HCT116 (cell line): ENCODE results near the gene NUP54. TPM values are rescaled to one million over a fixed set of nuclear protein-coding genes. Genes with fewer than 3 reads are reported as not detected.

Experiments used
- ATAC-seq: fragments of 200-7000 bp; cut with Tn5 transposase; 2 replicates; pipeline ENCODE4 v1.9.1; 2020; ENCODE audit warnings: mild to moderate bottlenecking, moderate library complexity
- BruUV-seq: library from RNA; stranded (reverse); fragments of 400-500 nt; replicated peaks from 2 replicates; lab custom pipeline; 2021; lab: Mats Ljungman, UMichigan
- CTCF ChIA-PET: fragments of 300-600 bp; sonication (Branson Sonifier 250); formaldehyde crosslinking; loops from one replicate; lab custom pipeline; 2021; ENCODE audit warnings: antibody characterized with exemption; lab: Charles Lee
- POLR2A ChIA-PET: fragments of 300-600, 350-600 bp; sonication (Branson Sonifier 250); formaldehyde crosslinking; loops from one replicate; lab custom pipeline; 2021; ENCODE audit warnings: antibody characterized with exemption; lab: Charles Lee
- RAD21 ChIA-PET, 2 experiments: fragments of 300-600 bp; sonication (Branson Sonifier 250); formaldehyde crosslinking; loops; one replicate each; lab custom pipeline; 2023; ENCODE audit warnings: low total read pairs in 2 of 2; ENCODE audit not compliant: uncharacterized antibody in 2 of 2, unreplicated experiment in 2 of 2, low non-redundant PET in 1 of 2; lab: Charles Lee
- DNase-seq: peaks from one replicate; pipeline ENCODE4 v3.0.0-alpha.2; 2010; ENCODE audit warnings: low read depth, low spot score
- H2AFZ ChIP-seq: fragments of 200-600 bp; shearing (Covaris generic), sonication (generic); 2 replicates; pipeline ENCODE4 v1.6.1; 2017; ENCODE audit warnings: low read depth, mixed run types, mixed read lengths, antibody characterized with exemption, low read length; ENCODE audit not compliant: poor library complexity, severe bottlenecking
- H3K27ac ChIP-seq: 2 replicates; pipeline ENCODE4 v1.5.1; 2012; ENCODE audit warnings: low read depth, low read length
- H3K27me3 ChIP-seq: fragments of 200-600 bp; sonication (generic); 2 replicates; pipeline ENCODE4 v1.6.1; 2016; ENCODE audit warnings: mixed run types, low read length, mixed read lengths; ENCODE audit not compliant: insufficient read depth
- H3K36me3 ChIP-seq, 2 experiments: fragments of 200-500 bp in 1 of 2; fragments of 200-600 bp in 1 of 2; sonication (Bioruptor generic) in 1 of 2; sonication (generic) in 1 of 2; 2 replicates each; pipeline versions ENCODE4 v1.5.1 to v1.6.1; 2014 to 2016; ENCODE audit warnings: low read length in 2 of 2, inconsistent platforms in 1 of 2, mixed read lengths in 1 of 2, mixed run types in 1 of 2; ENCODE audit not compliant: insufficient read depth in 2 of 2, control insufficient read depth in 1 of 2
- H3K4me1 ChIP-seq, 2 experiments: fragments of 200-600 bp in 1 of 2; sonication (generic) in 1 of 2; 2 replicates each; pipeline versions ENCODE4 v1.5.1 to v1.6.1; 2012 to 2017; ENCODE audit warnings: low read length in 2 of 2, inconsistent platforms in 1 of 2, mild to moderate bottlenecking in 1 of 2, mixed read lengths in 1 of 2, mixed run types in 1 of 2, moderate library complexity in 1 of 2; ENCODE audit not compliant: insufficient read depth in 2 of 2, control insufficient read depth in 1 of 2
- H3K4me2 ChIP-seq: fragments of 200-600 bp; sonication (generic); 2 replicates; pipeline ENCODE4 v1.6.1; 2017; ENCODE audit warnings: mixed run types, low read length, mixed read lengths
- H3K4me3 ChIP-seq, 2 experiments: fragments of 200-600 bp in 1 of 2; sonication (generic) in 1 of 2; replicated peaks in 1 of 2; 2 replicates each; pipeline ENCODE4 v1.5.1; 2011 to 2016; ENCODE audit warnings: low read length in 2 of 2, control low read depth in 1 of 2, low read depth in 1 of 2, mild to moderate bottlenecking in 1 of 2, mixed read lengths in 1 of 2, mixed run types in 1 of 2
- H3K79me2 ChIP-seq: fragments of 200-600 bp; sonication (generic); 2 replicates; pipeline ENCODE4 v1.6.1; 2017; ENCODE audit warnings: mild to moderate bottlenecking, mixed run types, low read length, moderate library complexity, mixed read lengths; ENCODE audit not compliant: insufficient read depth
- H3K9ac ChIP-seq: fragments of 200-600 bp; sonication (generic); 2 replicates; pipeline ENCODE4 v1.6.1; 2016; ENCODE audit warnings: low read length, mixed read lengths
- H3K9me2 ChIP-seq: fragments of 200-600 bp; sonication (generic), shearing (Covaris generic); 2 replicates; pipeline ENCODE4 v1.6.1; 2017; ENCODE audit warnings: mixed run types, mild to moderate bottlenecking, moderate library complexity; ENCODE audit not compliant: insufficient read depth
- H3K9me3 ChIP-seq, 2 experiments: fragments of 200-500 bp in 1 of 2; fragments of 200-600 bp in 1 of 2; sonication (Bioruptor generic) in 1 of 2; sonication (generic) in 1 of 2; 2 replicates each; pipeline ENCODE4 v1.6.1; 2014 to 2017; ENCODE audit warnings: low read length in 2 of 2, mixed read lengths in 2 of 2, inconsistent platforms in 1 of 2, low read depth in 1 of 2, mild to moderate bottlenecking in 1 of 2, mixed run types in 1 of 2, moderate library complexity in 1 of 2; ENCODE audit not compliant: control insufficient read depth in 1 of 2, insufficient read depth in 1 of 2
- H4K20me1 ChIP-seq: fragments of 200-600 bp; sonication (generic), shearing (Covaris generic); 2 replicates; pipeline ENCODE4 v1.6.1; 2017; ENCODE audit warnings: mixed run types, mild to moderate bottlenecking, moderate library complexity; ENCODE audit not compliant: insufficient read depth
- CBX3 ChIP-seq: IDR thresholded peaks from 2 replicates; pipeline ENCODE4 v1.6.1; 2012; ENCODE audit warnings: low read depth
- CEBPB ChIP-seq: IDR thresholded peaks from 2 replicates; pipeline ENCODE4 v1.6.1; 2012; ENCODE audit warnings: low read depth
- EGR1 ChIP-seq: IDR thresholded peaks from 2 replicates; pipeline ENCODE4 v1.6.1; 2012; ENCODE audit warnings: low read depth
- ELF1 ChIP-seq: IDR thresholded peaks from 2 replicates; pipeline ENCODE4 v1.6.1; 2012; ENCODE audit warnings: low read depth, borderline replicate concordance
- EZH2 ChIP-seq: fragments of 200-600 bp; sonication (generic); IDR thresholded peaks from 2 replicates; pipeline ENCODE4 v1.6.1; 2017; ENCODE audit warnings: antibody characterized with exemption, mixed run types
- EZH2phosphoT487 ChIP-seq: fragments of 200-600 bp; IDR thresholded peaks from 2 replicates; pipeline ENCODE4 v1.6.1; 2018; ENCODE audit warnings: antibody characterized with exemption, borderline replicate concordance
- FOSL1 ChIP-seq: IDR thresholded peaks from 2 replicates; pipeline ENCODE4 v1.6.1; 2012; ENCODE audit warnings: low read depth
- POLR2A ChIP-seq: IDR thresholded peaks from 2 replicates; pipeline ENCODE4 v1.7.0; 2011; ENCODE audit warnings: borderline replicate concordance; ENCODE audit not compliant: insufficient read depth, insufficient read length; ENCODE audit errors: extremely low read depth
- RAD21 ChIP-seq: IDR thresholded peaks from 2 replicates; pipeline ENCODE4 v1.6.1; 2012; ENCODE audit warnings: low read depth, mild to moderate bottlenecking
- SP1 ChIP-seq: IDR thresholded peaks from 2 replicates; pipeline ENCODE4 v1.6.1; 2012; ENCODE audit warnings: low read depth
- TCF7L2 ChIP-seq: IDR thresholded peaks from 2 replicates; pipeline ENCODE4 v1.7.0; 2011; ENCODE audit warnings: borderline replicate concordance, inconsistent platforms; ENCODE audit not compliant: insufficient read depth, insufficient read length; ENCODE audit errors: extremely low read depth
- YY1 ChIP-seq: IDR thresholded peaks from 2 replicates; pipeline ENCODE4 v1.6.1; 2011; ENCODE audit warnings: low read length, low read depth, moderate library complexity, mild to moderate bottlenecking; ENCODE audit not compliant: insufficient replicate concordance; ENCODE audit errors: extremely low read depth
- ZFX ChIP-seq: fragments of 450-650 bp; IDR thresholded peaks from 2 replicates; pipeline ENCODE4 v1.6.1; 2017
- intact Hi-C: fragments of 100-400 bp; cut with micrococcal nuclease; formaldehyde crosslinking; loops from 2 replicates; pipeline ENCODE4 v1.10.0; 2022
- total RNA-seq: library from RNA; stranded (reverse); gene quantifications from one replicate; pipeline ENCODE4 v1.2.1, GENCODE V29; 2021; ENCODE audit not compliant: unreplicated experiment
- TF ChIP-seq, protein P1 (sequence below): IDR thresholded peaks from 2 replicates; pipeline ENCODE4 v1.6.1; 2012; ENCODE audit warnings: low read depth
- TF ChIP-seq, protein P2 (sequence below): IDR thresholded peaks from 2 replicates; pipeline ENCODE4 v1.6.1; 2011; ENCODE audit warnings: mild to moderate bottlenecking, low read length, moderate library complexity; ENCODE audit not compliant: insufficient replicate concordance; ENCODE audit errors: extremely low read depth

Gene NUP54
- total RNA-seq, 1 experiment from 2014 or later: 53.9 TPM

DNA sequence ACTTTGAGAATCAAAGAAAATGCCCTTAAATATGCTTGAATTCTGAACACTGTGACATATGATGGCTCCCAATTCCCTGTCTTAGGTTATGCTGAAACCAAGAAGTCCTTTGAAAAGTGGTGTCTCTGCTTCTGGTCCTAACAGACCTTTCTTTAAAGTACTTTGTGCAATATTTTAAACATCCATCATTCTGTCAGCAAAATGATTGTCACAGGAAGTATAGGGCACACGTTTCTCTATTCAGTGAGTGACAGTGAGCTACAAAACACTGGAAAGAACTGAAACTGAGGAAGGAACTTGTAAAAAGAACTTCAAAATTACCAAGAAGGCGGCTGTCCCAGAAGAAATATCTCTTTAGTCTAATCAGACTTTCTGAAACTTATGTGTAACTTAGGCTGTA lies 12.2 kb upstream of the NUP54 start:
- BruUV-seq: TSS peak; percentile 40
- Histone ChIP-seq H3K4me2 (no peak overlapping the region), H3K4me3 (no peak overlapping the region), H4K20me1 (no peaks in the 10 kb centered on the region), H3K27ac (no peak overlapping the region), H3K27me3 (no peaks in the 10 kb centered on the region), H3K9me2 (peaks cover 2% of the 10 kb centered on the region; the same call in 1 of the 2 replicates), H3K9me3 (no peaks in the 10 kb centered on the region), H3K79me2 (no peaks in the 10 kb centered on the region), H2AFZ (no peak overlapping the region), H3K36me3 (peaks cover 10 to 11% of the 10 kb centered on the region in 2 experiments; a peak in 3 of 4 replicates), H3K4me1 (no peaks in the 10 kb centered on the region), H3K9ac (no peak overlapping the region)
- ChIA-PET CTCF (no interaction called here), RAD21 (no interaction called here), POLR2A (interaction anchor here (0.6 kb wide), 1 partner anchor 435 kb away, joined by 3 read pairs; no protein-coding TSS in a partner anchor)
- no peak for DNase-seq
- intact Hi-C loops: no loop called here
- no peak for ATAC-seq
- no peak for TF ChIP-seq ELF1
- TF ChIP-seq EZH2phosphoT487: no peak
- TF ChIP-seq RAD21: no peak
- TF ChIP-seq CBX3: no peak
- TF ChIP-seq, protein P1, sequence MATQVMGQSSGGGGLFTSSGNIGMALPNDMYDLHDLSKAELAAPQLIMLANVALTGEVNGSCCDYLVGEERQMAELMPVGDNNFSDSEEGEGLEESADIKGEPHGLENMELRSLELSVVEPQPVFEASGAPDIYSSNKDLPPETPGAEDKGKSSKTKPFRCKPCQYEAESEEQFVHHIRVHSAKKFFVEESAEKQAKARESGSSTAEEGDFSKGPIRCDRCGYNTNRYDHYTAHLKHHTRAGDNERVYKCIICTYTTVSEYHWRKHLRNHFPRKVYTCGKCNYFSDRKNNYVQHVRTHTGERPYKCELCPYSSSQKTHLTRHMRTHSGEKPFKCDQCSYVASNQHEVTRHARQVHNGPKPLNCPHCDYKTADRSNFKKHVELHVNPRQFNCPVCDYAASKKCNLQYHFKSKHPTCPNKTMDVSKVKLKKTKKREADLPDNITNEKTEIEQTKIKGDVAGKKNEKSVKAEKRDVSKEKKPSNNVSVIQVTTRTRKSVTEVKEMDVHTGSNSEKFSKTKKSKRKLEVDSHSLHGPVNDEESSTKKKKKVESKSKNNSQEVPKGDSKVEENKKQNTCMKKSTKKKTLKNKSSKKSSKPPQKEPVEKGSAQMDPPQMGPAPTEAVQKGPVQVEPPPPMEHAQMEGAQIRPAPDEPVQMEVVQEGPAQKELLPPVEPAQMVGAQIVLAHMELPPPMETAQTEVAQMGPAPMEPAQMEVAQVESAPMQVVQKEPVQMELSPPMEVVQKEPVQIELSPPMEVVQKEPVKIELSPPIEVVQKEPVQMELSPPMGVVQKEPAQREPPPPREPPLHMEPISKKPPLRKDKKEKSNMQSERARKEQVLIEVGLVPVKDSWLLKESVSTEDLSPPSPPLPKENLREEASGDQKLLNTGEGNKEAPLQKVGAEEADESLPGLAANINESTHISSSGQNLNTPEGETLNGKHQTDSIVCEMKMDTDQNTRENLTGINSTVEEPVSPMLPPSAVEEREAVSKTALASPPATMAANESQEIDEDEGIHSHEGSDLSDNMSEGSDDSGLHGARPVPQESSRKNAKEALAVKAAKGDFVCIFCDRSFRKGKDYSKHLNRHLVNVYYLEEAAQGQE: no peak
- no peak for TF ChIP-seq YY1
- TF ChIP-seq EGR1: no peak
- TF ChIP-seq ZFX: no peak
- TF ChIP-seq, protein P2, sequence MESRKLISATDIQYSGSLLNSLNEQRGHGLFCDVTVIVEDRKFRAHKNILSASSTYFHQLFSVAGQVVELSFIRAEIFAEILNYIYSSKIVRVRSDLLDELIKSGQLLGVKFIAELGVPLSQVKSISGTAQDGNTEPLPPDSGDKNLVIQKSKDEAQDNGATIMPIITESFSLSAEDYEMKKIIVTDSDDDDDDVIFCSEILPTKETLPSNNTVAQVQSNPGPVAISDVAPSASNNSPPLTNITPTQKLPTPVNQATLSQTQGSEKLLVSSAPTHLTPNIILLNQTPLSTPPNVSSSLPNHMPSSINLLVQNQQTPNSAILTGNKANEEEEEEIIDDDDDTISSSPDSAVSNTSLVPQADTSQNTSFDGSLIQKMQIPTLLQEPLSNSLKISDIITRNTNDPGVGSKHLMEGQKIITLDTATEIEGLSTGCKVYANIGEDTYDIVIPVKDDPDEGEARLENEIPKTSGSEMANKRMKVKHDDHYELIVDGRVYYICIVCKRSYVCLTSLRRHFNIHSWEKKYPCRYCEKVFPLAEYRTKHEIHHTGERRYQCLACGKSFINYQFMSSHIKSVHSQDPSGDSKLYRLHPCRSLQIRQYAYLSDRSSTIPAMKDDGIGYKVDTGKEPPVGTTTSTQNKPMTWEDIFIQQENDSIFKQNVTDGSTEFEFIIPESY: no peak
- no peak for TF ChIP-seq POLR2A
- TF ChIP-seq FOSL1: no peak
- no peak for TF ChIP-seq TCF7L2
- TF ChIP-seq EZH2: no peak
- no peak for TF ChIP-seq CEBPB
- no peak for TF ChIP-seq SP1
